Limb (tissue), 2 donors: Measurements from ENCODE around the gene FBN3.
"Not testable (repeated sequence)": the region's sequence is repeated elsewhere in the genome, so short reads cannot be mapped to it uniquely, and the experiment has no call there.

Source experiments
- DNase-seq, 2 donors: peaks; one replicate each; pipeline ENCODE4 v3.0.0-alpha.2; 2016; ENCODE audit errors: extremely low spot score in 2 of 2

Gene FBN3

GRCh38 chr19:8064911-8065874, 84.2 kb downstream of the FBN3 start:
- DNase-seq, result no peak

GRCh38 chr19:8057545-8058270, 91.7 kb downstream of the FBN3 start:
- DNase-seq, result no peak

DNA sequence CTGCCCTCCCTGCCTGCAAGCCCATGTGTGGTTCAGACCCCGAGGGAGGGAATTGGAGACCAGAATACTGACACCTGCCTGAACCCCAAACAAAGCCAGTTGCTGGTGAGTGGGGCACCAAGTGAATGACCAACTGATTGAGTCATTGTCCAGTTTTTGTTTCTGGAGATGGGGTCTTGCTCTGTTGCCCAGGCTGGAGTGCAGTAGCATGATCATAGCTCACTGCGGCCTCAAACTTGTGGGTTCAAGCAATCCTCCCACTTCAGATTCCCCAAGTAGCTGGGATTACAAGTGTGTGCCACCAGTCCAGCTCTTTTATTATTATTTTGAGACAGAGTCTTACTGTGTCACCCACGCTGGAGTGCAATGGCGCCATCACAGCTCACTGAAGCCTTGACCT, 92.9 kb downstream of the FBN3 start:
- no peak for DNase-seq

DNA sequence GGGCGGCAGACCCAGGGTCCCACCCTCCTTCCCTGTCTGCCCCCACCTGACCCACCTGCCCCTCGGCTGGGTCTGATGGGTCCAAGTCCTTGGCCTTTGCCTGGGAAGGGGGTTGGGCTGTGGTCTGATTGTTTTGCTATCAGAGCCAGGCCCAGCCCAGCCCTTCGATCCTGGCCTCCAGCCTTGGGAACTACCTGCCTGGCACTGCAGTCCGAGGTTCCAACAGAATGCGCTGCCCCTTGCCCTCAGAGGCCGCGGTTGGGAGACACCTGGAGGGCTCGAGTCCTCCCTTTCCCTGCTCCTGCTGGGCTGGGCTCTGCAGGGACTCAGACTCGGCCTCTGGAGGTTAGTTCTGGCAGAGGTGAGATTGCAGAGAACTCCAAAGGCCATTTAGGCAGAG, 95.2 kb downstream of the FBN3 start:
- no peak for DNase-seq

GRCh38 chr19:8052464-8052859, 96.9 kb downstream of the FBN3 start, which contains the start of gene CCL25:
CCL25 (plus strand) TSS chr19:8052760; CDS start chr19:8053050, 290 bp downstream.
- DNase-seq, result no peak

GRCh38 chr19:8050274-8051096, 98.9 kb downstream of the FBN3 start:
- peak; percentile 81 to 87 for DNase-seq

- no peak for DNase-seq
These were observed 102.7 kb downstream of the FBN3 start for GRCh38 chr19:8046569-8047165.

- DNase-seq, result no peak
These were observed 103.4 kb downstream of the FBN3 start for GRCh38 chr19:8045872-8046568.

DNA sequence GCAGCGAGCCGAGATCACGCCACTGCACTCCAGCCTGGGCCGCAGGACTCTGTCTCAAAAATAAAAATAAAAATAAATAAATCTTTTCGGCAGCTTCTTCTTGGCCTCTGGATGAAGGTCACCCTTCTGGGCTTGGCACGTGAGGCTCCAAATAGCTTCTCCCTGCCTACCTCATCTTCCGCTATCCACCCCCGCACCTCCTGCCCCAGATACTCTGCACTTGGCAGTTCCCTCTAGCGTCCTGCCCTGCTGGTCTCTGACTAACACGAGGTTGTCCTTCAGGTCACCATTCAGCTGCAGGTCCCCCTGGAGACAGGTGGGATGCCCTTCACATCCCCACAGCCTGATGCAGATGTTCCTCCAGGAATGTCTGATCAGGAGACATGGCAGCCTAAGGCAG, 105.4 kb downstream of the FBN3 start:
- DNase-seq, result no peak

GRCh38 chr19:8042900-8043299, 106.5 kb downstream of the FBN3 start:
- DNase-seq, result no peak

GRCh38 chr19:8041531-8041931, 107.9 kb downstream of the FBN3 start:
- DNase-seq, result no peak

DNA sequence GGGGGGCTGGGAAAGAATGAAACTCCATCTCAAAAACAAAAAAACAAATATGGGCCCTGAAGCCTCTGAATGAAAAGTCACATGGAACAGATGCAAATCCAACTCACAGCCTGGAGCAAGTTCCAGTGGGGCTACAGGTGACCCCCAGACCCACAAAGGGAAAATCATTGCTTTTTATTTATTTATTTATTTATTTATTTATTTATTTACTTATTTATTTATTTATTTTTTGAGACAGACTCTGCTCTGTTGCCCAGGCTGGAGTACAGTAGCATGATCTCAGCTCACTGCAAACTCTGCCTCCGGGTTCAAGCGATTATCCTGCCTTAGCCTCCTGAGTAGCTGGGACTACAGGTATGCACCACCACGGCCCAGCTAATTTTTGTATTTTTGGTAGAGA, 110.2 kb downstream of the FBN3 start:
- no peak for DNase-seq

DNA sequence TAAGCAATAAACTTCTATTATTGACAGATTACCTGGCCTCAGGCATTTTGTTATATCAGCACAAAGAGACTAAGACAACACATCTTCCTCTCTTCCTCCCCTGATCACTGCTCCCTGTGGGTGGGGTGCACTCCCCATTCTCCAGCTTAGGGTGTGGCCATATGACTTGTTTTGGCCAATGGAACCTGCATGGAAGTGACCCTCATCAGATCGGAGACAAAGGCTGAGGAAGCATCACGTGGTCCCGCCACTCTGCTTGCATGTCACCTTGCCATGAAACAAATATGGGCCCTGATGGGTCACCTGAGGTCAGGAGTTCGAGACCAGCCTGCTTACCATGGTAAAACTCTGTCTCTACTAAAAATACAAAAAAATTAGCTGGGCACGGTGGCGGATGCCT, 110.6 kb downstream of the FBN3 start:
- no peak for DNase-seq

DNA sequence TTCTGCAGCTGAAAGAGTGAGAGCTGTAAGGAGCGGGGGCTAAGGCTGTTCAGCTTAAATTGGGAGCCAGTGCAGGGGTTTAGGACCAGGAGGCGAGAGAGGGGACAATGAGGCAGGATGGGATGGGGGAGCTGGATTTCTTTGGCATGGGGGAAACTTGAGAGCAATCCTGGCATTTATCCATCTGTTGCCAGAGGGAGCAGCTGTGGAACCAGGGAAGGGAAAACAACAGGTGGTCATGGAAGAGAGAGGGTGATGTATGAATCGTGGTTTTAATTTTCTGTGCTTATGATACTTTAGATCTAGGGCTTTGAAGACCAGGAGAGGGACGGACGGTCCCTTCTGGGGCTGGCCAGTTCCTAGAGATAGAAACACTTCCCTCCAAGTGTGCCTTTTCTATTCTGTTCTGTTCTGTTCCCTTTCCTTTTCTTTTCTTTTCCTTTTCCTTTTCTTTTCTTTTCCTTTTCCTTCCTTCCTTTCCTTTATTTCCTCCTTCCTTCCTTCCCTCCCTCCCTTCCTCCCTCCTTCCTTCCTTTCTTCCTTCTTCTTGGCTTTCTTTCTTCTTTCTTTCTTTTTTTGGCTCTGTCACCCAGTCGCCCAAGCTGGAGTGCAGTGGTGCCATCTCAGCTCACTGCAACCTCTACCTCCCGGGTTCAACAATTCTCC, 112.8 kb downstream of the FBN3 start:
- peak; percentile 53 to 79 for DNase-seq

DNA sequence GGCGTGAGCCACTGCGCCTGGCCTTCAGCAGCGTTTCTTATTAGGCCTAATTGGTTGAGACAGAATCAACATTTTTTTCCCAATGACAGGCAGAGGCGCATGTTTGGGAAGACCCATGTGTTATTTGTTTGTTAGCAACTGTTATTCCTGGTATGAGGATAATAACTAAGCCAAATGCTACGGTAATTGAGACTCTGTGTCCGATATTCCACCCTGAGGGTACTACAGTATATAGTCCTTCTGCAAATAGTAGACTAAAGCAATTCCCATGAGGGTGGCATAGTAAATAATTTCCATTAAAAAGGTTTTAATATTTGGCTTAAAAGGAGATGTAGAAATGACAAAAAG, 115.2 kb downstream of the FBN3 start:
- peak in 1 of 2 donors; percentile 30 for DNase-seq

DNA sequence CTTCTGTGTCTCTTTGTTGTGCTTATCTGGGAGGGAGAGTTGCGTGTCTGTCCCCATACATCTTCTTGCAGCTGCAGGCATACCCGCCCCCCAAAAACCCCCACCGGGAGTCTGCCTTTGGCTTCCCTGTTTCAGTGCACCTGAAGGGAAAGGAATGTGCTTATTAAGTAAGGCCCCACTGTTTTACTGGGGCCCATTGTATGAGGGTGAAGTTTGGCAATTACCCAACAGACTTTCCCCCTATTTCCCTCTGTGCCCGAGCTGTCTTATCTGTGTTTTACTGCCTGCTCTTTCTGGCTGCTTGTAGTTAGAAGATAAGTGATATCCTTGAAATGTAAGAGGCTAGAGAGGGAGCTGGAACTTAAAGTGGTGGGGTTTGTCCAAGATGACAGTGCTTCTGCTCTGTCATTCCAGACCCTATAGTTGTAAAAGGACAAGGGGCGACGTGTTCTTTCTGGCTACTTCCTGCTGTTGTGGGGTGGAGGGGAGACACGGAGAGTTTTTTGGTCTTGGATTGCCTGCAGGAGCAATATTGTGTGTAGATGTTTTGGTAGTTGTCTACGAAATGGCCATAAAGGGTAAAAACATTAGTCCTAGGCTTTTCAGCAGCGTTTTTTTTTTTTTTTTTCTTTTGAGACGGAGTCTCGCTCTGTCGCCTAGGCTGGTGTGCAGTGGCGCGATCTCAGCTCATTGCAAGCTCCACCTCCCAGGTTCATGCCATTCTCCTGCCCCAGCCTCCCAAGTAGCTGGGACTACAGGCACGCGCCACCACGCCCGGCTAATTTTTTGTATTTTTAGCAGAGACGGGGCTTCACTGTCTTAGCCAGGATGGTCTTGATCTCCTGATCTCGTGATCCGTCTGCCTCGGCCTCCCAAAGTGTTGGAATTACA, 115.9 kb downstream of the FBN3 start:
- DNase-seq, result not testable (repeated sequence)

GRCh38 chr19:8030960-8031359, 118.4 kb downstream of the FBN3 start:
- DNase-seq, result no peak

DNA sequence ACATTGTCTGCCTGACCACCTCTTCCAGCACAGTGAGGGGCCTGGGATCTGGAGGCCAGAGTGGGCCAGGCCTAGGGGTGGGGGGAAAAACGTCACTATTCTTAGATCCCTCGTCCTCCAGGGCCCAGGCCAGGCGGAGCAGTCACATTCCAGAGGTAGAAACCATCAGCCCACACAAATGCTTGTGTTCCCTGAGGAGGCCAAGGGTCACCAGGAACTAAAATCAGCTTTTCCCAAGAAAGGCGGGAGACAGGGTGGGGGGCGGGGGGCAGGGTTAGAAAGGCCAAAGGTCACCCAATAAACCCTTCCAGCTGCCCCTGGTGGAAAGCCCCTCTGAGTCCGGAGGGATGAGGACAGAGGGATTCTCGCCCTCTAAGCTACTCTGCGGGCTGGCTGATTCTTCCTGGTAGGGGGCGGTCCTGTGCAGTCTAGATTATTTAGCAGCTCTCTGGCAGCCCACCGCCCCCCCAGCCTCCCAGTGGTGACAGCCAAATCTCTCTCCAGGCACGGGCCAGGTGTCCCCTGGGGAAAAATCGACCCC, 120.4 kb downstream of the FBN3 start:
- peak; percentile 15 to 41 for DNase-seq

- DNase-seq, result no peak
These were observed 124.1 kb downstream of the FBN3 start for GRCh38 chr19:8025316-8025715.
